Measurements from ENCODE around the gene CELSR1. TPM values are rescaled to one million over a fixed set of nuclear protein-coding genes. Genes with fewer than 3 reads are reported as not detected.
"Not testable (repeated sequence)": the region's sequence is repeated elsewhere in the genome, so short reads cannot be mapped to it uniquely, and the experiment has no call there.

The CELSR1 gene
- total and polyA plus RNA-seq, 2 donors (not counting 1 experiment from before 2014, with no cell fraction given): 0.07 to 1.8 TPM

DNA sequence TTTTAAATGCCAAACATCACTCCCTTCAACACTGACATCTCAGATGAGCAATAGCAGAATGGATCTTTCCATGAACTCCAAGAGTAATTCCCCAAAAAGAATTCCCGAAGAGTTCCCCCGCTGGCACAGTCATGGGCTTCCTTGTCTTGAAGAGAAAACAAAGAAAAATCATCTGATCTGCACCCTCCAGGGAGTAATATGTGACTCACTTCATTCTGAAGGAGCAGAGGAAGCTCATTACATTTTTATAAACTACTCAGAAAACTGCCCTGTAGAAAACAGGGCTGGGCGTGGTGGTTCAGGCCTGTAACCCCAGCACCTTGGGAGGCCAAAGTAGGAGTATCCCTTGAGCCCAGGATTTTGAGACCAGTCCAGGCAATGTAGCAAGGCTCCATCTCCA, 35.7 kb downstream of the CELSR1 start:
- H2AFZ ChIP-seq (ENCODE audit: low read length): no peak overlapping the region
- H3K79me2 ChIP-seq (ENCODE audit: control insufficient read depth, insufficient read depth, low read length): no peaks in the 10 kb centered on the region
- TF ChIP-seq EZH2 (IDR thresholded peaks at IDR 0.05; ENCODE audit: low read length, missing control alignments): no peak
- TF ChIP-seq, protein P1, sequence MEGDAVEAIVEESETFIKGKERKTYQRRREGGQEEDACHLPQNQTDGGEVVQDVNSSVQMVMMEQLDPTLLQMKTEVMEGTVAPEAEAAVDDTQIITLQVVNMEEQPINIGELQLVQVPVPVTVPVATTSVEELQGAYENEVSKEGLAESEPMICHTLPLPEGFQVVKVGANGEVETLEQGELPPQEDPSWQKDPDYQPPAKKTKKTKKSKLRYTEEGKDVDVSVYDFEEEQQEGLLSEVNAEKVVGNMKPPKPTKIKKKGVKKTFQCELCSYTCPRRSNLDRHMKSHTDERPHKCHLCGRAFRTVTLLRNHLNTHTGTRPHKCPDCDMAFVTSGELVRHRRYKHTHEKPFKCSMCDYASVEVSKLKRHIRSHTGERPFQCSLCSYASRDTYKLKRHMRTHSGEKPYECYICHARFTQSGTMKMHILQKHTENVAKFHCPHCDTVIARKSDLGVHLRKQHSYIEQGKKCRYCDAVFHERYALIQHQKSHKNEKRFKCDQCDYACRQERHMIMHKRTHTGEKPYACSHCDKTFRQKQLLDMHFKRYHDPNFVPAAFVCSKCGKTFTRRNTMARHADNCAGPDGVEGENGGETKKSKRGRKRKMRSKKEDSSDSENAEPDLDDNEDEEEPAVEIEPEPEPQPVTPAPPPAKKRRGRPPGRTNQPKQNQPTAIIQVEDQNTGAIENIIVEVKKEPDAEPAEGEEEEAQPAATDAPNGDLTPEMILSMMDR (conservative IDR thresholded peaks at IDR 0.05 in 1 of 2, IDR thresholded peaks at IDR 0.05 in 1 of 2; ENCODE audit: low read depth in 1 of 2, low read length in 2 of 2): no peak
- no peaks in the 10 kb centered on the region for H3K9me3 ChIP-seq (ENCODE audit: control insufficient read depth, insufficient read depth, low read depth, low read length)
- no peak overlapping the region for H3K4me2 ChIP-seq (ENCODE audit: extremely low read depth, insufficient read depth, low read length)
- no peak overlapping the region for H3K9ac ChIP-seq (ENCODE audit: insufficient read depth, low read length)
- DNase-seq (ENCODE audit: low read depth in 2 of 2): peak; percentile 9 to 87
- no peaks in the 10 kb centered on the region for H3K36me3 ChIP-seq (ENCODE audit: control insufficient read depth, insufficient read depth, low read length)
- H3K4me3 ChIP-seq (replicated peaks in 1 of 4; ENCODE audit: control extremely low read depth in 1 of 4, insufficient read depth in 1 of 4, low read depth in 3 of 4, low read length in 4 of 4): no peak overlapping the region
- H3K27ac ChIP-seq (ENCODE audit: insufficient read depth, low read length): no peak overlapping the region
- H4K20me1 ChIP-seq (ENCODE audit: control insufficient read depth, extremely low read depth, insufficient read depth, low read length): no peaks in the 10 kb centered on the region
- no peaks in the 10 kb centered on the region for H3K27me3 ChIP-seq (ENCODE audit: control insufficient read depth, insufficient read depth, low read length)
- H3K4me1 ChIP-seq (ENCODE audit: control insufficient read depth, extremely low read depth, insufficient read depth, low read length): no peaks in the 10 kb centered on the region

DNA sequence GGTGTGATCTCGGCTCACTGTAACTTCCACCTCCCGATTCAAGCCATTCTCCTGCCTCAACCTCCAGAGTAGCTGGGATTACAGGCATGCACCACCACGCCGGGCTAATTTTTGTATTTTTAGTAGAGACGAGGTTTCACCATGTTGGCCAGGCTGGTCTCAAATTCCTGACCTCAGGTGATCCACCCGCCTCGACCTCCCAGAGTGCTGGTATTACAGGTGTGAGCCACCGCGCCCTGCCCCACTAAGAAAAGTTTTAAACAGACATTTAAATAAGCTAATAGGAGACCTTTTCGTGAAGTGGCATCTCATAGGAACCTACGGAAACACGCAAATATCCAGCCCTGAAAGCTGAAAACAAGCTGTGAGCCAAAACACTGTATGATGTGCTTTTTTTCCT, 36.2 kb downstream of the CELSR1 start:
- DNase-seq (ENCODE audit: low read depth in 2 of 2); H3K4me2 ChIP-seq (ENCODE audit: extremely low read depth, insufficient read depth, low read length); H3K9me3 ChIP-seq (ENCODE audit: control insufficient read depth, insufficient read depth, low read depth, low read length); H3K4me3 ChIP-seq (replicated peaks in 1 of 4; ENCODE audit: control extremely low read depth in 1 of 4, insufficient read depth in 1 of 4, low read depth in 3 of 4, low read length in 4 of 4); H3K36me3 ChIP-seq (ENCODE audit: control insufficient read depth, insufficient read depth, low read length); H4K20me1 ChIP-seq (ENCODE audit: control insufficient read depth, extremely low read depth, insufficient read depth, low read length); H3K4me1 ChIP-seq (ENCODE audit: control insufficient read depth, extremely low read depth, insufficient read depth, low read length); H3K27ac ChIP-seq (ENCODE audit: insufficient read depth, low read length); H2AFZ ChIP-seq (ENCODE audit: low read length); H3K79me2 ChIP-seq (ENCODE audit: control insufficient read depth, insufficient read depth, low read length); H3K9ac ChIP-seq (ENCODE audit: insufficient read depth, low read length); H3K27me3 ChIP-seq (ENCODE audit: control insufficient read depth, insufficient read depth, low read length): not testable (repeated sequence)

DNA sequence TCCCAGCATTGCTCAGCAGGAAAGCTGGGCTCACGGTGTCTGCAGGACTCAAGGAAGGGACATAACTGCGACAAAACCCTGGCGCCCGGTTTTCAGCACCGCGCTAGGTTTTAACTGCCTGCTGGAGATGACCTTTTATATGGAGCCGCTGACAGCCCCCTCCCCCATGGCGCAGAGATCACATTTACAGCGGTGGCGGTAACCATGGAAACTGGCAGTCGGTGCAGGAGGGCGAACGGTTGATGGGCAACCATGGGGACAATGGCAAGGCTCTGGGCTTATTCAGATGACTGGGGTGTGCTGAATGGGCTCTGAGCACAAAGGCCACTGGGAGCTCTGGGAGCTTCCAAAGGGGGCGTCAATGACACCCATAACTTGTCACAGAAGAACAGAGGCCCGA, 37.2 kb downstream of the CELSR1 start:
- no peak overlapping the region for H2AFZ ChIP-seq (ENCODE audit: low read length)
- H3K27me3 ChIP-seq (ENCODE audit: control insufficient read depth, insufficient read depth, low read length): no peaks in the 10 kb centered on the region
- no peaks in the 10 kb centered on the region for H3K4me1 ChIP-seq (ENCODE audit: control insufficient read depth, extremely low read depth, insufficient read depth, low read length)
- no peaks in the 10 kb centered on the region for H3K9me3 ChIP-seq (ENCODE audit: control insufficient read depth, insufficient read depth, low read depth, low read length)
- no peak for DNase-seq (ENCODE audit: low read depth in 2 of 2)
- no peaks in the 10 kb centered on the region for H3K79me2 ChIP-seq (ENCODE audit: control insufficient read depth, insufficient read depth, low read length)
- no peak overlapping the region for H3K27ac ChIP-seq (ENCODE audit: insufficient read depth, low read length)
- TF ChIP-seq, protein P1 (conservative IDR thresholded peaks at IDR 0.05 in 1 of 2, IDR thresholded peaks at IDR 0.05 in 1 of 2; ENCODE audit: low read depth in 1 of 2, low read length in 2 of 2): no peak
- TF ChIP-seq EZH2 (IDR thresholded peaks at IDR 0.05; ENCODE audit: low read length, missing control alignments): no peak
- no peaks in the 10 kb centered on the region for H4K20me1 ChIP-seq (ENCODE audit: control insufficient read depth, extremely low read depth, insufficient read depth, low read length)
- H3K4me3 ChIP-seq (replicated peaks in 1 of 4; ENCODE audit: control extremely low read depth in 1 of 4, insufficient read depth in 1 of 4, low read depth in 3 of 4, low read length in 4 of 4): no peak overlapping the region
- no peak overlapping the region for H3K9ac ChIP-seq (ENCODE audit: insufficient read depth, low read length)
- H3K36me3 ChIP-seq (ENCODE audit: control insufficient read depth, insufficient read depth, low read length): no peaks in the 10 kb centered on the region
- H3K4me2 ChIP-seq (ENCODE audit: extremely low read depth, insufficient read depth, low read length): no peak overlapping the region
